Right cardiac atrium (tissue), 5 donors: ENCODE measurements around the gene MPL. TPM values are rescaled to one million over a fixed set of nuclear protein-coding genes. Genes with fewer than 3 reads are reported as not detected.
A peak's percentile ranks its signal among the peaks of the same experiment; 100 is the strongest.

ENCODE experiments used
- ATAC-seq, 2 donors: fragments of 200-7000 bp; cut with Tn5 transposase; one replicate each; pipeline versions ENCODE4 v1.8.0 to v1.9.1; 2020; ENCODE audit warnings: moderate library complexity in 2 of 2, mild to moderate bottlenecking in 1 of 2
- DNase-seq, 3 donors: peaks; one replicate each; pipeline ENCODE4 v3.0.0-alpha.2; 2020
- H3K27ac ChIP-seq: one replicate; pipeline ENCODE4 v1.5.1; 2013; ENCODE audit warnings: mild to moderate bottlenecking, low read length, control low read depth, moderate library complexity
- H3K27me3 ChIP-seq: one replicate; pipeline ENCODE4 v1.6.1; 2013; ENCODE audit not compliant: control insufficient read depth, insufficient read depth
- H3K4me1 ChIP-seq: one replicate; pipeline ENCODE4 v1.6.1; 2013; ENCODE audit warnings: low read length; ENCODE audit not compliant: control insufficient read depth, insufficient read depth
- H3K4me3 ChIP-seq: one replicate; pipeline ENCODE4 v1.5.1; 2013; ENCODE audit warnings: low read length, control low read depth
- H3K9me3 ChIP-seq: one replicate; pipeline ENCODE4 v1.6.1; 2013; ENCODE audit warnings: low read length; ENCODE audit not compliant: control insufficient read depth
- WGBS: extraction: QIAGEN DNeasy Blood & Tissue Kit; methylation state at CpG from one replicate; pipeline ENCODE4 v1.1.7; 2013; 5-methylcytosine and 5-hydroxymethylcytosine counted together
- intact Hi-C, 4 donors: fragments of 100-400 bp; cut with DNase I; formaldehyde crosslinking; loops; one replicate each; pipeline versions ENCODE4 v1.11.0 to v1.14.0; 2022 to 2023
- polyA plus RNA-seq: library from polyadenylated mRNA; stranded (reverse); fragments of 200-250 nt; gene quantifications from one replicate; pipeline ENCODE4 v1.2.3, GENCODE V29; 2013
- total RNA-seq, 4 donors: library from RNA; stranded (reverse); fragmentation: NEBNext Ultra II Directional; extraction: Animal tissue kit (Norgen Biotek cat#: 25700); gene quantifications; one replicate each; pipeline ENCODE4 v1.2.1, GENCODE V29; 2021
- donor health status: healthy with polysubstance abuse.
- donor health status: DM: no; HTN: yes; CAD: no.
- donor health status: DM: no; HTN: no; CAD: no.
- donor health status: DM: no; HTN: yes; CAD: no; lungs with severe emphysema.
- donor health status: DM: yes; HTN: yes; CAD: no.

The MPL gene
- total and polyA plus RNA-seq, 5 donors = 0.18 to 1.4 (median 0.86) TPM

GRCh38 chr1:43327549-43328292 lies 9.9 kb upstream of the MPL start:
- no peak overlapping the region for H3K27ac ChIP-seq
- WGBS = 96% methylated on average over 1 of the region's 1 CpG
- ATAC-seq = no peak
- H3K27me3 ChIP-seq = no peaks in the 10 kb centered on the region
- H3K9me3 ChIP-seq = no peaks in the 10 kb centered on the region
- intact Hi-C loops = no loop called here
- DNase-seq = no peak
- H3K4me3 ChIP-seq = no peak overlapping the region
- peaks cover 7% of the 10 kb centered on the region for H3K4me1 ChIP-seq

- intact Hi-C loops = no loop called here
These were observed 7.4 kb upstream of the MPL start for GRCh38 chr1:43329995-43330751.

GRCh38 chr1:43331688-43332087 lies 5.9 kb upstream of the MPL start:
- DNase-seq (no peak), ATAC-seq (no peak)
- 94% methylated on average over 5 of the region's 5 CpGs for WGBS
- Histone ChIP-seq H3K4me3 (no peak overlapping the region), H3K4me1 (peaks cover 7% of the 10 kb centered on the region), H3K27me3 (no peaks in the 10 kb centered on the region), H3K9me3 (no peaks in the 10 kb centered on the region), H3K27ac (no peak overlapping the region)
- intact Hi-C loops = no loop called here

More at GRCh38 chr1:43329995-43330751, 7.4 kb upstream of the MPL start:
- peak; percentile 86 to 87 (median 87) for DNase-seq
- H3K9me3 ChIP-seq = no peaks in the 10 kb centered on the region
- H3K4me3 ChIP-seq = no peak overlapping the region
- H3K27ac ChIP-seq = no peak overlapping the region
- H3K4me1 ChIP-seq = peaks cover 7% of the 10 kb centered on the region
- 23% methylated on average over 6 of the region's 6 CpGs for WGBS
- H3K27me3 ChIP-seq = no peaks in the 10 kb centered on the region
- peak; percentile 91 to 98 for ATAC-seq

- no peaks in the 10 kb centered on the region for H3K27me3 ChIP-seq
- H3K9me3 ChIP-seq = no peaks in the 10 kb centered on the region
- H3K27ac ChIP-seq = no peak overlapping the region
- H3K4me3 ChIP-seq = no peak overlapping the region
- ATAC-seq (no peak), DNase-seq (no peak)
- WGBS = 47% methylated on average over 7 of the region's 7 CpGs
- intact Hi-C loops = no loop called here
- H3K4me1 ChIP-seq = peaks cover 7% of the 10 kb centered on the region
These were observed 3.0 kb upstream of the MPL start for GRCh38 chr1:43334453-43335205.

- no peaks in the 10 kb centered on the region for H3K4me1 ChIP-seq
- H3K27ac ChIP-seq = no peak overlapping the region
- H3K9me3 ChIP-seq = no peaks in the 10 kb centered on the region
- H3K4me3 ChIP-seq = no peak overlapping the region
- 77% methylated on average over 5 of the region's 5 CpGs for WGBS
- ATAC-seq = peak in 1 of 2 donors; percentile 8
- H3K27me3 ChIP-seq = no peaks in the 10 kb centered on the region
- intact Hi-C loops = no loop called here
- DNase-seq = no peak
These were observed 383 bp downstream of the MPL start for GRCh38 chr1:43338001-43338400.

- no peaks in the 10 kb centered on the region for H3K4me1 ChIP-seq
- no peak overlapping the region for H3K4me3 ChIP-seq
- WGBS = 90% methylated on average over 6 of the region's 6 CpGs
- H3K27me3 ChIP-seq = no peaks in the 10 kb centered on the region
- DNase-seq (no peak), ATAC-seq (no peak)
- no peaks in the 10 kb centered on the region for H3K9me3 ChIP-seq
- H3K27ac ChIP-seq = no peak overlapping the region
- intact Hi-C loops = no loop called here
These were observed 2.1 kb downstream of the MPL start for GRCh38 chr1:43339584-43340232.

- H3K4me3 ChIP-seq = no peak overlapping the region
- no peak overlapping the region for H3K27ac ChIP-seq
- H3K4me1 ChIP-seq = no peaks in the 10 kb centered on the region
- ATAC-seq (no peak), DNase-seq (no peak)
- intact Hi-C loops = no loop called here
- 57% methylated on average over 1 of the region's 1 CpG for WGBS
- H3K27me3 ChIP-seq = no peaks in the 10 kb centered on the region
- H3K9me3 ChIP-seq = no peaks in the 10 kb centered on the region
These were observed 2.9 kb downstream of the MPL start for GRCh38 chr1:43340559-43340958.

- DNase-seq (peak in 1 of 3 donors; percentile 36), ATAC-seq (peak; percentile 55 to 75)
- H3K27ac ChIP-seq = peak overlapping the region; percentile 63
- no peaks in the 10 kb centered on the region for H3K4me1 ChIP-seq
- H3K9me3 ChIP-seq = no peaks in the 10 kb centered on the region
- H3K27me3 ChIP-seq = no peaks in the 10 kb centered on the region
- 46% methylated on average over 4 of the region's 4 CpGs for WGBS
- no peak overlapping the region for H3K4me3 ChIP-seq
- intact Hi-C loops = no loop called here
These were observed 6.7 kb downstream of the MPL start for GRCh38 chr1:43344267-43344850.

- DNase-seq (no peak), ATAC-seq (peak; percentile 39 to 44)
- Histone ChIP-seq H3K4me1 (peaks cover under 1% of the 10 kb centered on the region), H3K9me3 (no peaks in the 10 kb centered on the region), H3K4me3 (no peak overlapping the region), H3K27ac (peak overlapping the region; percentile 64), H3K27me3 (no peaks in the 10 kb centered on the region)
- 35% methylated on average over 3 of the region's 3 CpGs for WGBS
- intact Hi-C loops = no loop called here
These were observed 7.5 kb downstream of the MPL start for GRCh38 chr1:43345120-43345519.

GRCh38 chr1:43346636-43347035 lies 9.0 kb downstream of the MPL start:
- 87% methylated on average over 5 of the region's 5 CpGs for WGBS
- Histone ChIP-seq H3K27me3 (no peaks in the 10 kb centered on the region), H3K4me3 (no peak overlapping the region), H3K9me3 (no peaks in the 10 kb centered on the region), H3K27ac (peak overlapping the region; percentile 63), H3K4me1 (peaks cover 1% of the 10 kb centered on the region)
- intact Hi-C loops = no loop called here
- no peak for DNase-seq
- ATAC-seq = no peak
